Calu3 (cell line): ENCODE results near the gene KIF16B. TPM values are rescaled to one million over a fixed set of nuclear protein-coding genes. Genes with fewer than 3 reads are reported as not detected.
"Not testable (repeated sequence)": the region's sequence is repeated elsewhere in the genome, so short reads cannot be mapped to it uniquely, and the experiment has no call there.

ENCODE experiments used
- BruUV-seq: library from RNA; stranded (reverse); fragments of 400-500 nt; replicated peaks from 2 replicates; lab custom pipeline; 2021; lab: Mats Ljungman, UMichigan
- CTCF ChIA-PET: fragments of 300-600 bp; sonication (Branson Sonifier 250); formaldehyde crosslinking; loops from one replicate; lab custom pipeline; 2022; ENCODE audit warnings: antibody characterized with exemption; lab: Charles Lee
- DNase-seq: peaks from one replicate; pipeline ENCODE4 v3.0.0; 2022
- H3K27ac Mint-ChIP-seq: one replicate; pipeline ENCODE4 v1.8.0; 2022; ENCODE audit warnings: mixed read lengths; ENCODE audit not compliant: unreplicated experiment
- H3K27me3 Mint-ChIP-seq: one replicate; pipeline ENCODE4 v1.8.0; 2022; ENCODE audit warnings: mixed read lengths; ENCODE audit not compliant: unreplicated experiment
- H3K36me3 Mint-ChIP-seq: one replicate; pipeline ENCODE4 v1.8.0; 2022; ENCODE audit warnings: mild to moderate bottlenecking, moderate library complexity, mixed read lengths; ENCODE audit not compliant: insufficient read depth, unreplicated experiment
- H3K4me1 Mint-ChIP-seq: one replicate; pipeline ENCODE4 v1.8.0; 2022; ENCODE audit warnings: mild to moderate bottlenecking, low read depth, mixed read lengths; ENCODE audit not compliant: unreplicated experiment
- H3K4me3 Mint-ChIP-seq: one replicate; pipeline ENCODE4 v1.8.0; 2022; ENCODE audit warnings: mild to moderate bottlenecking, low read depth, moderate library complexity, mixed read lengths; ENCODE audit not compliant: unreplicated experiment
- H3K9me3 Mint-ChIP-seq: one replicate; pipeline ENCODE4 v1.8.0; 2022; ENCODE audit warnings: low read depth, mixed read lengths; ENCODE audit not compliant: unreplicated experiment
- CTCF ChIP-seq: fragments of 200-600 bp; IDR thresholded peaks from one replicate; pipeline ENCODE4 v1.8.0; 2022; ENCODE audit warnings: antibody characterized with exemption; ENCODE audit not compliant: unreplicated experiment
- intact Hi-C: fragments of 100-400 bp; cut with micrococcal nuclease; formaldehyde crosslinking; loops from one replicate; pipeline ENCODE4 v1.10.0; 2022; ENCODE audit not compliant: unreplicated experiment
- total RNA-seq: library from RNA; stranded (reverse); gene quantifications from 2 replicates; pipeline ENCODE4 v1.2.3, GENCODE V29; 2022

KIF16B gene
- total RNA-seq, 1 experiment from 2014 or later = 4.3 TPM

GRCh38 chr20:16528078-16528477 is 45.2 kb downstream of the KIF16B start:
- Mint-ChIP-seq H3K27ac (peak overlapping the region; percentile 27), H3K4me1 (peaks cover 7% of the 10 kb centered on the region), H3K4me3 (no peak overlapping the region), H3K9me3 (no peaks in the 10 kb centered on the region), H3K36me3 (peaks cover 5% of the 10 kb centered on the region), H3K27me3 (no peaks in the 10 kb centered on the region)
- DNase-seq = peak; percentile 25
- CTCF ChIA-PET = no interaction called here
- no TSS peak for BruUV-seq
- no peak for TF ChIP-seq CTCF
- intact Hi-C loops = no loop called here

- intact Hi-C loops = no loop called here
- Mint-ChIP-seq H3K36me3 (peaks cover 5% of the 10 kb centered on the region), H3K4me1 (peaks cover 7% of the 10 kb centered on the region), H3K27ac (no peak overlapping the region), H3K4me3 (no peak overlapping the region), H3K27me3 (no peaks in the 10 kb centered on the region), H3K9me3 (no peaks in the 10 kb centered on the region)
- BruUV-seq = no TSS peak
- CTCF ChIA-PET = no interaction called here
- no peak for TF ChIP-seq CTCF
- no peak for DNase-seq
Measured at GRCh38 chr20:16527438-16527837, 45.8 kb downstream of the KIF16B start.

- intact Hi-C loops = no loop called here
- no peak for DNase-seq
- Mint-ChIP-seq H3K9me3 (no peaks in the 10 kb centered on the region), H3K4me1 (peaks cover 7% of the 10 kb centered on the region), H3K27me3 (no peaks in the 10 kb centered on the region), H3K4me3 (no peak overlapping the region), H3K27ac (peak overlapping the region; percentile 8), H3K36me3 (peaks cover 5% of the 10 kb centered on the region)
- TF ChIP-seq CTCF = no peak
- no TSS peak for BruUV-seq
- CTCF ChIA-PET = no interaction called here
Measured at GRCh38 chr20:16526433-16527380, 46.5 kb downstream of the KIF16B start.

GRCh38 chr20:16522651-16523050 is 50.6 kb downstream of the KIF16B start:
- DNase-seq, intact Hi-C loops, H3K36me3 Mint-ChIP-seq, H3K9me3 Mint-ChIP-seq, BruUV-seq, H3K4me3 Mint-ChIP-seq, H3K4me1 Mint-ChIP-seq, H3K27me3 Mint-ChIP-seq, H3K27ac Mint-ChIP-seq, CTCF ChIA-PET: not testable (repeated sequence)

- intact Hi-C loops = no loop called here
- no peak for TF ChIP-seq CTCF
- no peak for DNase-seq
- Mint-ChIP-seq H3K27ac (no peak overlapping the region), H3K9me3 (no peaks in the 10 kb centered on the region), H3K4me1 (no peaks in the 10 kb centered on the region), H3K27me3 (no peaks in the 10 kb centered on the region), H3K36me3 (no peaks in the 10 kb centered on the region), H3K4me3 (no peak overlapping the region)
- CTCF ChIA-PET = interaction anchor here (0.7 kb wide), 1 partner anchor 21 kb away, joined by 3 read pairs; no protein-coding TSS in a partner anchor
- no TSS peak for BruUV-seq
Measured at GRCh38 chr20:16520154-16520553, 53.1 kb downstream of the KIF16B start.

- not testable (repeated sequence) for H3K36me3 Mint-ChIP-seq, H3K9me3 Mint-ChIP-seq, H3K4me3 Mint-ChIP-seq, H3K4me1 Mint-ChIP-seq, H3K27ac Mint-ChIP-seq, DNase-seq, H3K27me3 Mint-ChIP-seq, BruUV-seq
- intact Hi-C loops = loop anchor here (10.0 kb wide), 1 partner anchor 245 kb away; no protein-coding TSS in a partner anchor
- CTCF ChIA-PET = interaction anchor here (0.7 kb wide), 1 partner anchor 22 kb away, joined by 3 read pairs; no protein-coding TSS in a partner anchor
Measured at GRCh38 chr20:16519673-16520072, 53.6 kb downstream of the KIF16B start.
